ENCODE measurements around the gene NEB.
"Not testable (repeated sequence)": the region's sequence is repeated elsewhere in the genome, so short reads cannot be mapped to it uniquely, and the experiment has no call there.

GRCh38 chr2:151641895-151642294, 92.4 kb downstream of the NEB start:
- TF ChIP-seq CTCF (IDR thresholded peaks at IDR 0.05; ENCODE audit: poor library complexity, severe bottlenecking); EZH2 (IDR thresholded peaks at IDR 0.05; ENCODE audit: borderline replicate concordance, insufficient read depth, low read length, poor library complexity, severe bottlenecking); RAD21 (conservative IDR thresholded peaks at IDR 0.05); POLR2AphosphoS5 (IDR thresholded peaks at IDR 0.05): not testable (repeated sequence)
- TF ChIP-seq, protein P1, sequence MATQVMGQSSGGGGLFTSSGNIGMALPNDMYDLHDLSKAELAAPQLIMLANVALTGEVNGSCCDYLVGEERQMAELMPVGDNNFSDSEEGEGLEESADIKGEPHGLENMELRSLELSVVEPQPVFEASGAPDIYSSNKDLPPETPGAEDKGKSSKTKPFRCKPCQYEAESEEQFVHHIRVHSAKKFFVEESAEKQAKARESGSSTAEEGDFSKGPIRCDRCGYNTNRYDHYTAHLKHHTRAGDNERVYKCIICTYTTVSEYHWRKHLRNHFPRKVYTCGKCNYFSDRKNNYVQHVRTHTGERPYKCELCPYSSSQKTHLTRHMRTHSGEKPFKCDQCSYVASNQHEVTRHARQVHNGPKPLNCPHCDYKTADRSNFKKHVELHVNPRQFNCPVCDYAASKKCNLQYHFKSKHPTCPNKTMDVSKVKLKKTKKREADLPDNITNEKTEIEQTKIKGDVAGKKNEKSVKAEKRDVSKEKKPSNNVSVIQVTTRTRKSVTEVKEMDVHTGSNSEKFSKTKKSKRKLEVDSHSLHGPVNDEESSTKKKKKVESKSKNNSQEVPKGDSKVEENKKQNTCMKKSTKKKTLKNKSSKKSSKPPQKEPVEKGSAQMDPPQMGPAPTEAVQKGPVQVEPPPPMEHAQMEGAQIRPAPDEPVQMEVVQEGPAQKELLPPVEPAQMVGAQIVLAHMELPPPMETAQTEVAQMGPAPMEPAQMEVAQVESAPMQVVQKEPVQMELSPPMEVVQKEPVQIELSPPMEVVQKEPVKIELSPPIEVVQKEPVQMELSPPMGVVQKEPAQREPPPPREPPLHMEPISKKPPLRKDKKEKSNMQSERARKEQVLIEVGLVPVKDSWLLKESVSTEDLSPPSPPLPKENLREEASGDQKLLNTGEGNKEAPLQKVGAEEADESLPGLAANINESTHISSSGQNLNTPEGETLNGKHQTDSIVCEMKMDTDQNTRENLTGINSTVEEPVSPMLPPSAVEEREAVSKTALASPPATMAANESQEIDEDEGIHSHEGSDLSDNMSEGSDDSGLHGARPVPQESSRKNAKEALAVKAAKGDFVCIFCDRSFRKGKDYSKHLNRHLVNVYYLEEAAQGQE (IDR thresholded peaks at IDR 0.05; ENCODE audit: borderline replicate concordance) = not testable (repeated sequence)
